Psoas muscle (tissue), 8 donors: ENCODE data around the gene TREH. TPM values are rescaled to one million over a fixed set of nuclear protein-coding genes. Genes with fewer than 3 reads are reported as not detected.

Source experiments
- ATAC-seq, 4 donors: fragments of 200-7000 bp; cut with Tn5 transposase; one replicate each; pipeline ENCODE4 v1.9.1; 2020; ENCODE audit warnings: moderate library complexity in 3 of 4, mild to moderate bottlenecking in 2 of 4
- DNase-seq, 2 donors: peaks; one replicate each; pipeline ENCODE4 v3.0.0-alpha.2; 2020
- H3K27ac ChIP-seq: fragments of 200-600 bp; one replicate; pipeline ENCODE4 v1.8.0; 2022
- H3K27me3 ChIP-seq, 3 donors: fragments of 200-600 bp in 1 of 3; one replicate each; pipeline versions ENCODE4 v1.6.1 to v1.8.0; 2013 to 2022; ENCODE audit warnings: low read length in 2 of 3, mild to moderate bottlenecking in 2 of 3, moderate library complexity in 1 of 3; ENCODE audit not compliant: insufficient read depth in 3 of 3
- H3K36me3 ChIP-seq, 2 donors: fragments of 200-600 bp in 1 of 2; one replicate each; pipeline versions ENCODE4 v1.6.1 to v1.8.0; 2013 to 2022; ENCODE audit warnings: low read depth in 1 of 2, mild to moderate bottlenecking in 1 of 2, moderate library complexity in 1 of 2; ENCODE audit not compliant: insufficient read depth in 1 of 2
- H3K4me1 ChIP-seq: fragments of 200-600 bp; one replicate; pipeline ENCODE4 v1.8.0; 2022
- H3K4me3 ChIP-seq: fragments of 200-600 bp; one replicate; pipeline ENCODE4 v1.8.0; 2022; ENCODE audit warnings: mild to moderate bottlenecking
- H3K9me3 ChIP-seq: fragments of 200-600 bp; one replicate; pipeline ENCODE4 v1.8.0; 2022
- CTCF ChIP-seq: fragments of 200-600 bp; IDR thresholded peaks from one replicate; pipeline ENCODE4 v1.8.0; 2022; ENCODE audit warnings: antibody characterized with exemption
- WGBS, 3 donors: extraction: QIAGEN DNeasy Blood & Tissue Kit; methylation state at CpG; one replicate each; pipeline versions ENCODE4 v1.1.6 to v1.1.7; 2013; 5-methylcytosine and 5-hydroxymethylcytosine counted together
- intact Hi-C, 2 donors: fragments of 100-400 bp; cut with DNase I; formaldehyde crosslinking; loops; one replicate each; pipeline versions ENCODE4 v1.11.0 to v1.14.2; 2022
- polyA plus RNA-seq, 3 donors: library from polyadenylated mRNA; stranded (reverse); fragments of 200-250 nt; gene quantifications; one replicate each; pipeline ENCODE4 v1.2.3, GENCODE V29; 2013
- total RNA-seq, 4 donors: library from RNA; stranded (reverse); fragmentation: NEBNext Ultra II Directional in 2 of 4; extraction: Animal tissue kit (Norgen Biotek cat#: 25700) in 2 of 4; gene quantifications; one replicate each; pipeline versions ENCODE4 v1.2.1 to v1.2.4, GENCODE V29; 2021 to 2023
- donor health status: healthy with polysubstance abuse.
- donor health status: DM: no; HTN: no; CAD: no; lungs with moderate emphysema.
- donor health status: Bipolar disorder and iron deficiency.
- donor health status: healthy.
- donor health status: DM: yes; HTN: yes; CAD: no.
- donor health status: DM: no; HTN: no; CAD: no.
- donor health status: DM: no; HTN: no; CAD: no.
- donor health status: DM: yes; HTN: yes; CAD: no.

The TREH gene
- total and polyA plus RNA-seq, 7 donors = 0.17 to 0.23 (median 0.17) TPM; not detected in 4

GRCh38 chr11:118638726-118639125, 40.7 kb downstream of the TREH start:
- peaks cover 0 to 43% of the 10 kb centered on the region in 2 donors for H3K36me3 ChIP-seq
- no peak for TF ChIP-seq CTCF
- ATAC-seq (no peak), DNase-seq (no peak)
- H3K27ac ChIP-seq = no peak overlapping the region
- 88 to 92% (median 90%) methylated on average over 6 of the region's 6 CpGs for WGBS, 3 donors
- no peak overlapping the region for H3K4me3 ChIP-seq
- no peaks in the 10 kb centered on the region for H3K27me3 ChIP-seq
- H3K4me1 ChIP-seq = peaks cover 37% of the 10 kb centered on the region
- H3K9me3 ChIP-seq = no peaks in the 10 kb centered on the region
- intact Hi-C loops = no loop called here

DNA sequence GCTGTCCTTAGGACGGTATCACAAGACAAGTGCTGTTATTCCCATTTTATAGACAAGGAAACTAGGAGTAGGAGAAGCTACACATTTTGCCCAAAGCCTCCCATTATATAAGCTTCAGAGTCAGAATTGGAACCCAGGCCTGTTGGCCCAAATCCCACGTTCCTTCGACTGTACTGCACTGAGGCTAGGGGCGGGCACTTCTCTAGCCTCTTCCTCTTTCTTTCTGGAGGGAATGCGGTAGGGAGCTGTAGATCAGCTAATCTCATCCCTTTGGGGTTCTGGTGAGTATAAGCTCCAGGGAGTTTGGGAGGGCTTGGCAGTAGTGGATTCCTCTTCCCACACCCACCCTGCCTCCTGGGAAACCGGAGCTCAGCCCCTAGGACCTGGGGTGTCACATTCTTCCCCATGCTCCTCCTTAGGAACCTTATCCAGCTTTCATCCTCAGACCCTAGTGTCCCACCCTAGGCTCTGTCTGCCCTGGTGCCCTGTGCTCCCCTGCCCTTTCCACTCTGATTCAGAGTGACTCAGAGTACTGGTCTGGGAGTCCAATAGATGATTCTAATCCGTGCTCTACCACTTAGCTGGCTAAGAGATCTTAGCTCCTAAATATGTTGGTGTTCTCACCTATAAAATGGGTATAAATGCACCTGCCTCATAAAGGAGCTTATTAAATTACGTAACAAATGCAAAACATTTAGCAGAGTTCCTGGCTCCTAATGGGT, 42.7 kb downstream of the TREH start:
- DNase-seq (no peak), ATAC-seq (no peak)
- H3K27ac ChIP-seq = no peak overlapping the region

GRCh38 chr11:118635642-118636041, 43.8 kb downstream of the TREH start:
- Histone ChIP-seq H3K9me3 (no peaks in the 10 kb centered on the region), H3K27me3 (no peaks in the 10 kb centered on the region), H3K36me3 (peaks cover 0 to 52% of the 10 kb centered on the region in 2 donors), H3K27ac (peak overlapping the region; percentile 60), H3K4me3 (no peak overlapping the region), H3K4me1 (peaks cover 26% of the 10 kb centered on the region)
- 60 to 79% (median 74%) methylated on average over 2 of the region's 2 CpGs for WGBS, 3 donors
- no peak for ATAC-seq
- intact Hi-C loops = no loop called here
- DNase-seq = no peak
- no peak for TF ChIP-seq CTCF

More for the DNA sequence above, 42.7 kb downstream of the TREH start:
- intact Hi-C loops = no loop called here
- peaks cover 28% of the 10 kb centered on the region for H3K4me1 ChIP-seq
- 71 to 81% (median 76%) methylated on average over 8 of the region's 8 CpGs for WGBS, 3 donors
- no peaks in the 10 kb centered on the region for H3K27me3 ChIP-seq
- no peak for TF ChIP-seq CTCF
- H3K36me3 ChIP-seq = peaks cover 0 to 49% of the 10 kb centered on the region in 2 donors
- no peaks in the 10 kb centered on the region for H3K9me3 ChIP-seq
- no peak overlapping the region for H3K4me3 ChIP-seq

DNA sequence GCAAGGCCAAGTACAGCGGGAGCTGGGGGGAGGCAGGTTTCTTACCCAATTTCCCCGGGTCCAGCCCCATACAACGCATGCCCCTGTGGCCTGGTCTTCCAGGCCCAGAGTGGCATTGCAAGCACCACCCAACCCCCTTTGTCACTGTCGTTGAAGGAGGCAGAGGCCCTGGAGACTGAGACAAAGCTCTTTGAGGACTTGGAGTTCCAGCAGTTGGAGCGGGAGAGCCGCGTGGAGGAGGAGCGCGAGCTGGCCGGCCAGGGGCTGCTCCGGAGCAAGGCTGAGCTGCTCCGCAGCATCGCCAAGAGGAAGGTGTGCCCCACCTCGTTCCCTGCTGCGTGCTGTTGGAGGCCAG, 44.2 kb downstream of the TREH start:
- Histone ChIP-seq H3K4me1 (peaks cover 22% of the 10 kb centered on the region), H3K27me3 (no peaks in the 10 kb centered on the region), H3K9me3 (no peaks in the 10 kb centered on the region), H3K4me3 (peak overlapping the region; percentile 47), H3K27ac (peak overlapping the region; percentile 60), H3K36me3 (peaks cover 0 to 52% of the 10 kb centered on the region in 2 donors)
- ATAC-seq = peak; percentile 3 to 55 (median 31)
- no peak for DNase-seq
- 42 to 71% (median 44%) methylated on average over 15 of the region's 15 CpGs for WGBS, 3 donors
- no peak for TF ChIP-seq CTCF
- intact Hi-C loops = no loop called here
